CD14-positive monocyte (primary cell): ENCODE data around the gene NUP188. TPM values are rescaled to one million over a fixed set of nuclear protein-coding genes. Genes with fewer than 3 reads are reported as not detected.
A peak's percentile ranks its signal among the peaks of the same experiment; 100 is the strongest.
"Not testable (repeated sequence)": the region's sequence is repeated elsewhere in the genome, so short reads cannot be mapped to it uniquely, and the experiment has no call there.

Experiments used
- DNase-seq, 3 donors: peaks; one replicate each; pipeline ENCODE4 v3.0.0-alpha.2; 2011 to 2022
- H2AFZ ChIP-seq: 2 replicates; pipeline ENCODE4 v1.6.0; 2012; ENCODE audit warnings: mild to moderate bottlenecking, low read depth, low read length, inconsistent platforms; ENCODE audit not compliant: insufficient read depth, poor library complexity, severe bottlenecking
- H3K27ac ChIP-seq, 2 donors: 1 replicate in 1 of 2; 2 replicates in 1 of 2; pipeline ENCODE4 v1.5.1; 2012 to 2013; ENCODE audit warnings: low read length in 2 of 2, control low read depth in 1 of 2, inconsistent platforms in 1 of 2, low read depth in 1 of 2, mild to moderate bottlenecking in 1 of 2
- H3K27me3 ChIP-seq, 2 donors: one replicate each; pipeline versions ENCODE4 v1.6.0 to v1.6.1; 2011 to 2013; ENCODE audit warnings: low read length in 2 of 2; ENCODE audit not compliant: control insufficient read depth in 2 of 2, insufficient read depth in 2 of 2
- H3K36me3 ChIP-seq, 2 donors: replicated peaks in 1 of 2; 1 replicate in 1 of 2; 2 replicates in 1 of 2; pipeline versions ENCODE4 v1.5.1 to v1.6.1; 2012 to 2013; ENCODE audit warnings: low read length in 2 of 2, control low read depth in 1 of 2, inconsistent platforms in 1 of 2, mild to moderate bottlenecking in 1 of 2; ENCODE audit not compliant: insufficient read depth in 2 of 2, control insufficient read depth in 1 of 2
- H3K4me1 ChIP-seq, 2 donors: 1 replicate in 1 of 2; 2 replicates in 1 of 2; pipeline versions ENCODE4 v1.5.1 to v1.6.1; 2012 to 2013; ENCODE audit warnings: low read length in 2 of 2, control low read depth in 1 of 2, inconsistent platforms in 1 of 2, mild to moderate bottlenecking in 1 of 2, moderate library complexity in 1 of 2; ENCODE audit not compliant: insufficient read depth in 2 of 2, control insufficient read depth in 1 of 2
- H3K4me2 ChIP-seq: replicated peaks from 2 replicates; pipeline ENCODE3; 2012; ENCODE audit warnings: low read length, moderate library complexity, mild to moderate bottlenecking; ENCODE audit not compliant: poor library complexity, severe bottlenecking; ENCODE audit errors: extremely low read depth
- H3K4me3 ChIP-seq, 3 experiments: fragments of 200-600 bp in 1 of 3; sonication (generic) in 1 of 3; replicated peaks in 1 of 3; 1 replicate in 2 of 3; 2 replicates in 1 of 3; pipeline ENCODE4 v1.5.1; 2011 to 2013; ENCODE audit warnings: low read length in 3 of 3, mild to moderate bottlenecking in 3 of 3, control low read depth in 2 of 3, low read depth in 2 of 3, inconsistent platforms in 1 of 3, moderate library complexity in 1 of 3
- H3K79me2 ChIP-seq: 2 replicates; pipeline ENCODE4 v1.6.0; 2012; ENCODE audit warnings: mild to moderate bottlenecking, control low read depth, inconsistent platforms, low read length, moderate library complexity; ENCODE audit not compliant: insufficient read depth
- H3K9ac ChIP-seq: 2 replicates; pipeline ENCODE4 v1.6.0; 2017; ENCODE audit warnings: low read length, mild to moderate bottlenecking; ENCODE audit not compliant: insufficient read depth, poor library complexity, severe bottlenecking
- H3K9me3 ChIP-seq, 2 donors: replicated peaks in 1 of 2; 1 replicate in 1 of 2; 2 replicates in 1 of 2; pipeline versions ENCODE4 v1.5.1 to v1.6.1; 2012 to 2013; ENCODE audit warnings: low read length in 2 of 2, control low read depth in 1 of 2; ENCODE audit not compliant: control insufficient read depth in 1 of 2, insufficient read depth in 1 of 2
- H4K20me1 ChIP-seq: 2 replicates; pipeline ENCODE4 v1.6.0; 2012; ENCODE audit warnings: mild to moderate bottlenecking, low read length, control low read depth, moderate library complexity; ENCODE audit not compliant: insufficient read depth
- H3K27ac Mint-ChIP-seq, 7 donors: one replicate each; pipeline ENCODE4 v1.8.0; 2020; ENCODE audit warnings: mild to moderate bottlenecking in 7 of 7, mixed read lengths in 7 of 7, moderate library complexity in 6 of 7, inconsistent platforms in 2 of 7
- H3K27me3 Mint-ChIP-seq, 3 donors: one replicate each; pipeline ENCODE4 v1.8.0; 2021 to 2022; ENCODE audit warnings: low read depth in 3 of 3, mild to moderate bottlenecking in 3 of 3, mixed read lengths in 3 of 3, moderate library complexity in 3 of 3, inconsistent platforms in 1 of 3
- H3K36me3 Mint-ChIP-seq, 2 donors: one replicate each; pipeline ENCODE4 v1.8.0; 2020; ENCODE audit warnings: mixed read lengths in 2 of 2, inconsistent platforms in 1 of 2, mild to moderate bottlenecking in 1 of 2
- H3K4me1 Mint-ChIP-seq: one replicate; pipeline ENCODE4 v1.8.0; 2020; ENCODE audit warnings: mild to moderate bottlenecking, mixed read lengths
- H3K4me3 Mint-ChIP-seq, 2 donors: one replicate each; pipeline ENCODE4 v1.8.0; 2020; ENCODE audit warnings: mild to moderate bottlenecking in 2 of 2, mixed read lengths in 2 of 2, moderate library complexity in 1 of 2
- H3K9me3 Mint-ChIP-seq, 7 donors: one replicate each; pipeline ENCODE4 v1.8.0; 2020 to 2022; ENCODE audit warnings: mixed read lengths in 7 of 7, mild to moderate bottlenecking in 6 of 7, moderate library complexity in 6 of 7, inconsistent platforms in 2 of 7
- CTCF ChIP-seq: fragments of 200-600 bp; IDR thresholded peaks from one replicate; pipeline ENCODE4 v1.8.0; 2022; ENCODE audit warnings: antibody characterized with exemption, mild to moderate bottlenecking
- WGBS: methylation state at CpG from one replicate; pipeline ENCODE4 v1.1.5; 2013; ENCODE audit warnings: missing lambda C conversion rate; ENCODE audit not compliant: insufficient coverage; 5-methylcytosine and 5-hydroxymethylcytosine counted together
- intact Hi-C, 2 donors: fragments of 100-400 bp; cut with micrococcal nuclease; formaldehyde crosslinking; loops; one replicate each; pipeline versions ENCODE4 v1.15.0 to v1.15.1; 2023
- polyA plus RNA-seq, 3 donors: library from polyadenylated mRNA; depleted of rRNA in 1 of 3; unstranded in 2 of 3; stranded (reverse) in 1 of 3; fragments of 300-500 nt in 2 of 3; fragments of >200 nt in 1 of 3; fragmentation: Illumina TruSeq in 2 of 3; gene quantifications; 1 replicate in 2 of 3; 2 replicates in 1 of 3; pipeline ENCODE4 v1.2.3, GENCODE V29; 2012 to 2021

NUP188 gene
- polyA plus RNA-seq, 3 donors = 10.5 to 28.2 (median 17.2) TPM

GRCh38 chr9:128946571-128947276, 775 bp upstream of the NUP188 start:
- 26% methylated on average over 24 of the region's 30 CpGs for WGBS
- H3K27ac Mint-ChIP-seq = peak overlapping the region; percentile 93 to 98 (median 96)
- peak overlapping the region; percentile 92 for H3K4me2 ChIP-seq
- TF ChIP-seq CTCF = no peak
- H3K4me1 Mint-ChIP-seq = peaks cover 18% of the 10 kb centered on the region
- H3K4me3 ChIP-seq = peak overlapping the region; percentile 89 to 99 (median 89)
- intact Hi-C loops = loop anchor here (5.0 to 10.0 kb wide), 4 partner anchors 62 to 489 kb away; partner anchors contain the start of genes KYAT1 (in 1 of the 2), LRRC8A (in 1 of the 2), ODF2 (in 1 of the 2) and SH3GLB2 (in 1 of the 2)
- H3K4me3 Mint-ChIP-seq = peak overlapping the region; percentile 93 to 98
- H3K36me3 ChIP-seq = no peaks in the 10 kb centered on the region
- H3K79me2 ChIP-seq = peaks cover 21% of the 10 kb centered on the region
- peak overlapping the region; percentile 83 to 91 for H3K27ac ChIP-seq
- H3K9me3 Mint-ChIP-seq = peaks cover 0 to 5% (median 0%) of the 10 kb centered on the region in 7 donors
- H2AFZ ChIP-seq = peak overlapping the region; percentile 97
- H3K27me3 Mint-ChIP-seq = peaks cover 0 to 2% (median 2%) of the 10 kb centered on the region in 3 donors
- peaks cover 12 to 20% of the 10 kb centered on the region in 2 donors for H3K36me3 Mint-ChIP-seq
- H4K20me1 ChIP-seq = no peaks in the 10 kb centered on the region
- H3K9me3 ChIP-seq = no peaks in the 10 kb centered on the region
- no peaks in the 10 kb centered on the region for H3K27me3 ChIP-seq
- H3K4me1 ChIP-seq = peaks cover 12 to 20% of the 10 kb centered on the region in 2 donors
- peak overlapping the region; percentile 89 for H3K9ac ChIP-seq
- peak in 1 of 3 donors; percentile 20 for DNase-seq

- peak overlapping the region; percentile 93 to 98 for H3K4me3 Mint-ChIP-seq
- peaks cover 0 to 2% (median 2%) of the 10 kb centered on the region in 3 donors for H3K27me3 Mint-ChIP-seq
- H3K36me3 Mint-ChIP-seq = peaks cover 12 to 25% of the 10 kb centered on the region in 2 donors
- no peaks in the 10 kb centered on the region for H3K9me3 ChIP-seq
- peak overlapping the region; percentile 89 to 99 (median 89) for H3K4me3 ChIP-seq
- peaks cover 21% of the 10 kb centered on the region for H3K79me2 ChIP-seq
- under 1% methylated on average over 15 of the region's 20 CpGs for WGBS
- H3K9me3 Mint-ChIP-seq = peaks cover 0 to 5% (median 0%) of the 10 kb centered on the region in 7 donors
- peaks cover 12 to 20% of the 10 kb centered on the region in 2 donors for H3K4me1 ChIP-seq
- H4K20me1 ChIP-seq = no peaks in the 10 kb centered on the region
- peak overlapping the region; percentile 93 to 98 (median 96) for H3K27ac Mint-ChIP-seq
- H3K27ac ChIP-seq = peak overlapping the region; percentile 83 to 91
- peak overlapping the region; percentile 97 for H2AFZ ChIP-seq
- intact Hi-C loops = loop anchor here (5.0 to 10.0 kb wide), 4 partner anchors 62 to 490 kb away; partner anchors contain the start of genes KYAT1 (in 1 of the 2), LRRC8A (in 1 of the 2), ODF2 (in 1 of the 2) and SH3GLB2 (in 1 of the 2)
- TF ChIP-seq CTCF = no peak
- no peaks in the 10 kb centered on the region for H3K36me3 ChIP-seq
- peaks cover 18% of the 10 kb centered on the region for H3K4me1 Mint-ChIP-seq
- peak in 1 of 3 donors; percentile 1 for DNase-seq
- no peaks in the 10 kb centered on the region for H3K27me3 ChIP-seq
- H3K9ac ChIP-seq = peak overlapping the region; percentile 89
- H3K4me2 ChIP-seq = peak overlapping the region; percentile 92
Observed at GRCh38 chr9:128947277-128947526, 297 bp upstream of the NUP188 start.

- H4K20me1 ChIP-seq, H3K4me3 Mint-ChIP-seq, H3K4me1 Mint-ChIP-seq, H3K27me3 ChIP-seq, H3K4me2 ChIP-seq, H2AFZ ChIP-seq, H3K9ac ChIP-seq, H3K9me3 ChIP-seq, H3K79me2 ChIP-seq, intact Hi-C loops, H3K4me1 ChIP-seq, H3K27me3 Mint-ChIP-seq, H3K27ac ChIP-seq, H3K9me3 Mint-ChIP-seq, DNase-seq, H3K4me3 ChIP-seq, H3K27ac Mint-ChIP-seq: not testable (repeated sequence)
- peaks cover 56 to 81% of the 10 kb centered on the region in 2 donors for H3K36me3 ChIP-seq
- peaks cover 46 to 83% of the 10 kb centered on the region in 2 donors for H3K36me3 Mint-ChIP-seq
- no CpG with 5 or more reads among the region's 9 CpGs for WGBS
Observed at GRCh38 chr9:128961403-128961802, 13.9 kb downstream of the NUP188 start.
